ENCODE data around the gene PLXNC1.

The PLXNC1 gene

DNA sequence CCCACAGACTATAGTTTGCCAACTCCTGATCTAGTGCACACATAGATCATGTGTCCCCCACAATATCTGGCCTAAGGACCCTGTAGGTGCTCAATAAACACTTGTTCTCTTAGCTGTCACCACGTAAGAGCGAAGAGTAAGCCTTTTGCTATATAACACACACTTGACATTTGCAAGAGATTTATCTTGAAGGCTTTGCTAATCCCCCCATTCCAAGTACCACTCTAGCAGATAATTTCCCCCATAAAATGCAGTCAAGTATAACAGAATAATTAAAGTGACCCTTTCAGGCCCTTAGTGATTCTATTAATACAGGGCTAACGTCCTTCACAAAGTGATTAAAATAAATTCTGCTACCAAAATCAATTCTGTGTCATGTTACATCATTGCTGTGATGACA, 87.5 kb downstream of the PLXNC1 start:
- no peaks in the 10 kb centered on the region for H3K9me3 ChIP-seq (ENCODE audit: control extremely low read depth in 1 of 5, control insufficient read depth in 4 of 5, insufficient read depth in 2 of 5, low read depth in 1 of 5, low read length in 4 of 5)
- ChIA-PET CTCF (no interaction called here), POLR2A (no interaction called here)
- 100% methylated on average over 3 of the region's 3 CpGs for WGBS (ENCODE audit: insufficient coverage)
- H3K36me3 ChIP-seq (ENCODE audit: control insufficient read depth in 4 of 4, insufficient read depth in 4 of 4, low read length in 3 of 4), result peaks cover 0 to 27% (median 8%) of the 10 kb centered on the region in 4 experiments
- no peak overlapping the region for H3K27ac ChIP-seq (ENCODE audit: insufficient read depth in 1 of 2, low read depth in 1 of 2, low read length in 2 of 2, poor library complexity in 1 of 2, severe bottlenecking in 2 of 2)
- peaks cover 13 to 52% (median 27%) of the 10 kb centered on the region in 4 experiments for H3K4me1 ChIP-seq (ENCODE audit: control extremely low read depth in 1 of 4, control insufficient read depth in 4 of 4, insufficient read depth in 4 of 4, low read length in 3 of 4)
- DNase-seq, result no peak
- H3K4me3 ChIP-seq (ENCODE audit: control insufficient read depth in 1 of 7, extremely low read depth in 1 of 7, insufficient read depth in 4 of 7, low read depth in 2 of 7, low read length in 6 of 7), result no peak overlapping the region
- no peaks in the 10 kb centered on the region for H3K27me3 ChIP-seq (replicated peaks in 2 of 5; ENCODE audit: control insufficient read depth in 4 of 5, insufficient read depth in 5 of 5, low read length in 4 of 5)

DNA sequence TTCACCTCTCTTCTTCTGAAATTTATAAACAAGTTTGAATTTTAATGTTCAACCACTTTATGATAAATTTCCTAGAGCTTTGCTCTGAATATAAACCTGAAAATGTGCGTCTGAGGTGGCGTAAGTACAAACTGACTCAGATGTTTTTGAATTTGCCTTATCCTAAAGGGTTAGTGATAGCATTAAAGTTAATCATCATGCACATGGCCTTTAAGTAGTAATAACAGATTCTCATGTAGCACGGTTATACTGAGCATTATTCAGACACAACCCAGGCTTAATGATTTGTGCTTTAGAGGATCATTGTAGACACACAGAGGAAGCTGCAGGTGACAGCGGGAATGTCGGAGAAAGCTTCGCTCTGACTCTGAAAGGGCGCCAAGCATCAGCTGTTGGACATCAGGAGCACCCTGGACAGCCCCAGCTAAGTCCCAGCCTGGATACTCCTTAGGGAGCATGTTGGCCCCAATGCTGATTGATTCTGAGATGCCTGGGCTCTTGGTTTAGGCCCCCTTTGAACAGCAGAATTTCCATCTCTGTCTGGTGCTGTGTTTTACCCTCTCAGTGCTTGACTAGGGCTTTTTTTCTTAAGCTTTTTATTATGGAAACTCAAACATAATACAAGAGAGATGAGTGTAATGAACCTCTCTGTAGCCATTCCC, 91.1 kb downstream of the PLXNC1 start:
- DNase-seq, result no peak
- peak overlapping the region in 1 of 7 experiments; percentile 12 for H3K4me3 ChIP-seq (ENCODE audit: control insufficient read depth in 1 of 7, extremely low read depth in 1 of 7, insufficient read depth in 4 of 7, low read depth in 2 of 7, low read length in 6 of 7)
- ChIA-PET CTCF (interaction anchor here (1.0 to 1.5 kb wide), 4 partner anchors 16 to 90 kb away, joined by 3 to 5 read pairs (median 4); no protein-coding TSS in a partner anchor), POLR2A (no interaction called here)
- H3K36me3 ChIP-seq (ENCODE audit: control insufficient read depth in 4 of 4, insufficient read depth in 4 of 4, low read length in 3 of 4), result peaks cover 0 to 19% (median 8%) of the 10 kb centered on the region in 4 experiments
- H3K27ac ChIP-seq (ENCODE audit: insufficient read depth in 1 of 2, low read depth in 1 of 2, low read length in 2 of 2, poor library complexity in 1 of 2, severe bottlenecking in 2 of 2), result no peak overlapping the region
- H3K4me1 ChIP-seq (ENCODE audit: control extremely low read depth in 1 of 4, control insufficient read depth in 4 of 4, insufficient read depth in 4 of 4, low read length in 3 of 4), result peaks cover 15 to 62% (median 27%) of the 10 kb centered on the region in 4 experiments
- no peaks in the 10 kb centered on the region for H3K9me3 ChIP-seq (ENCODE audit: control extremely low read depth in 1 of 5, control insufficient read depth in 4 of 5, insufficient read depth in 2 of 5, low read depth in 1 of 5, low read length in 4 of 5)
- no peaks in the 10 kb centered on the region for H3K27me3 ChIP-seq (replicated peaks in 2 of 5; ENCODE audit: control insufficient read depth in 4 of 5, insufficient read depth in 5 of 5, low read length in 4 of 5)
- WGBS (ENCODE audit: insufficient coverage), result 98% methylated on average over 6 of the region's 7 CpGs

DNA sequence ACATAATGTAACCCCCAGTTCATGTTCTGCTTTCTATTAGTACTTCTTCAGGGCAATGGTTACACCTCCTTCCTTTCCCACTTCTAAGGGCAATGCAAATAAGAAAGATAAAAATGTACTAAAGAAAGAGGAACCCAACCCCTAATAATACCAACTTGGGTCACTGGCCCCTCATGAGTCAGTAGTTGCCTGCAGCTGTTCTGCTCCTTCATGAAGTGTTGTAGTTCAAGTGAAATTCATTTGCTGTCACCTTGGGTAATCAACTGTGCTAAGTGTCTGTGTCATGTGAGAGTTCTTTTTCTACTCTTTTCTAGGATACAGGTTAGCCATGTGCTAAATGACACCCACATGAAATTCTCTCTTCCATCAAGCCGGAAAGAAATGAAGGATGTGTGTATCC, 91.8 kb downstream of the PLXNC1 start:
- POLR2A ChIA-PET, result interaction anchor here (0.6 kb wide), 1 partner anchor 91 kb away, joined by 3 read pairs; no protein-coding TSS in a partner anchor
- Histone ChIP-seq H3K4me1 (ENCODE audit: control extremely low read depth in 1 of 4, control insufficient read depth in 4 of 4, insufficient read depth in 4 of 4, low read length in 3 of 4) (peaks cover 22 to 62% (median 31%) of the 10 kb centered on the region in 4 experiments), H3K9me3 (ENCODE audit: control extremely low read depth in 1 of 5, control insufficient read depth in 4 of 5, insufficient read depth in 2 of 5, low read depth in 1 of 5, low read length in 4 of 5) (no peaks in the 10 kb centered on the region), H3K27me3 (replicated peaks in 2 of 5; ENCODE audit: control insufficient read depth in 4 of 5, insufficient read depth in 5 of 5, low read length in 4 of 5) (no peaks in the 10 kb centered on the region), H3K4me3 (ENCODE audit: control insufficient read depth in 1 of 7, extremely low read depth in 1 of 7, insufficient read depth in 4 of 7, low read depth in 2 of 7, low read length in 6 of 7) (no peak overlapping the region), H3K36me3 (ENCODE audit: control insufficient read depth in 4 of 4, insufficient read depth in 4 of 4, low read length in 3 of 4) (peaks cover 0 to 19% (median 8%) of the 10 kb centered on the region in 4 experiments), H3K27ac (ENCODE audit: insufficient read depth in 1 of 2, low read depth in 1 of 2, low read length in 2 of 2, poor library complexity in 1 of 2, severe bottlenecking in 2 of 2) (no peak overlapping the region)
- DNase-seq, result peak; percentile 66 to 94 (median 92)
- WGBS (ENCODE audit: insufficient coverage), result no CpG with 5 or more reads among the region's 1 CpG
- CTCF ChIA-PET, result interaction anchor here (1.5 kb wide), 1 partner anchor 19 kb away, joined by 5 read pairs; no protein-coding TSS in a partner anchor

DNA sequence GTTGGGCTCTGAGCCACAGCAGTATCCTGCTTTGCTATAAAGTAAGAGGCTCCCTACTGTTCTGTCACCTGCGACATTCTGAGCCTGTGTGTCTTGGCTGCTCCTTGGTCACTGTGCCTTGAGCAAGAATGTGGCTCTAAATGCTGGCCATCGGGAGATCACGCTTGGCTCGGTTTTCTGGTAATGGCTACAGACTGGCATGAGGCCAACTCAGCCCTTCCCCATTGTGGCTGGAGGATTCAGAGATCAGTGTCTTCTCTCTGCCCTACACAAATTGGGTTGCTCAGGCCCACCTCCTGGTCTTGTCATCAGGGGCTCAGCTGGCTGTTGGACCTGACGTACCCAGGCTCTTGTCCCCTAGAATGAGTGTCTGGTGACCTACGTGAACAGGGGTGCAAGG, 94.5 kb downstream of the PLXNC1 start:
- ChIA-PET CTCF (interaction anchor here (0.7 to 2.3 kb wide), 7 partner anchors 13 to 99 kb away, joined by 3 to 10 read pairs (median 3); no protein-coding TSS in a partner anchor), POLR2A (interaction anchor here (0.6 kb wide), 1 partner anchor 1275 kb away, joined by 3 read pairs; no protein-coding TSS in a partner anchor)
- DNase-seq, result no peak
- no peak overlapping the region for H3K27ac ChIP-seq (ENCODE audit: insufficient read depth in 1 of 2, low read depth in 1 of 2, low read length in 2 of 2, poor library complexity in 1 of 2, severe bottlenecking in 2 of 2)
- H3K9me3 ChIP-seq (ENCODE audit: control extremely low read depth in 1 of 5, control insufficient read depth in 4 of 5, insufficient read depth in 2 of 5, low read depth in 1 of 5, low read length in 4 of 5), result no peaks in the 10 kb centered on the region
- H3K4me3 ChIP-seq (ENCODE audit: control insufficient read depth in 1 of 7, extremely low read depth in 1 of 7, insufficient read depth in 4 of 7, low read depth in 2 of 7, low read length in 6 of 7), result no peak overlapping the region
- H3K4me1 ChIP-seq (ENCODE audit: control extremely low read depth in 1 of 4, control insufficient read depth in 4 of 4, insufficient read depth in 4 of 4, low read length in 3 of 4), result peaks cover 29 to 85% (median 52%) of the 10 kb centered on the region in 4 experiments
- H3K36me3 ChIP-seq (ENCODE audit: control insufficient read depth in 4 of 4, insufficient read depth in 4 of 4, low read length in 3 of 4), result peaks cover 0 to 13% (median 5%) of the 10 kb centered on the region in 4 experiments
- 97% methylated on average over 6 of the region's 6 CpGs for WGBS (ENCODE audit: insufficient coverage)
- H3K27me3 ChIP-seq (replicated peaks in 2 of 5; ENCODE audit: control insufficient read depth in 4 of 5, insufficient read depth in 5 of 5, low read length in 4 of 5), result no peaks in the 10 kb centered on the region

DNA sequence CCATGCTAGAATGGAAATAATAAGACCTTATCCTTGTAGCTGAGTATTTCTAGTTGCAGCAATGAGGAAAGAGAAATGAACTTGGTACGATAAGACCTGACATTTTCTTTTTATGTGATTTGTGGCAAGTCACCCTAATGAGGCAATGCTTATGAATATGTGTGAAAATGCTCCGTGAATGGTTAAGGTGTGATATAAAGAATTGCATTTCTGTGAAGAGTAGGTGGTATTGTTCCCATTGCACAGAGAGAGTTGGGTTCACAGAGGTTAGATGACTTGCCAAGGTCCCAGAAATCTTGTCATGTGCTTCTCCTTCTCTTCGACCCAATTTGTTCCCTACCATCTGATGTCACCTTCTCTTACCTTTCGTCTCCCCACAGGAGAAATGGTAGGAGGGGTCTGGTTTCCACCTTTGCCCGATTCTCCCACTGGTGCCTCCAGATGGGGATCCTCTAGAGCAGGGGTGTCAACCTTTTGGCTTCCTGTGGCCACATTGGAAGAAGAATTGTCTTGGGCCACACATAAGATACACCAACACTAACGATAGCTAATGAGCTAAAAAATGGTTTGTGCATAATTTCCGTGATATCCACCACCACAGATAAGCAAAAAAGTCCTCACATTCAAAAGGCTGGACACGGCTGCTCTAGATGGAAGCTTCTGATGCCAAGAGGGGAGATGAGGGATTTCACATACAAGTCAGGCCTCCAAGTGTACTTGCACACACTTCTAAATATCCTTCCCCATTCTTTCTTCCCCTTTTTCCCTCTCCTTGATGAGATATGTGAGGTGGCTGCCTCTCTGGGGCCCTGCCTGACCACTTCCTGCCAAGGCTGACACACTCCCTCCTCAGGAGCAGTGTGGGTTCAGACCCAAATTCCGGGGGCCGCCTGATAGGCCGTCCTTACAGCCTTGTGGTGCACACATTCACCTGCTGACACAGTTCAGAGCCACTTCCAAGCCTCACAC, 96.1 kb downstream of the PLXNC1 start:
- CTCF ChIA-PET, result interaction anchor here (0.7 to 1.5 kb wide), 8 partner anchors 12 to 99 kb away, joined by 3 to 5 read pairs (median 3); no protein-coding TSS in a partner anchor
- Histone ChIP-seq H3K4me3 (ENCODE audit: control insufficient read depth in 1 of 7, extremely low read depth in 1 of 7, insufficient read depth in 4 of 7, low read depth in 2 of 7, low read length in 6 of 7) (peak overlapping the region in 1 of 7 experiments; percentile 3), H3K36me3 (ENCODE audit: control insufficient read depth in 4 of 4, insufficient read depth in 4 of 4, low read length in 3 of 4) (peaks cover 6 to 21% (median 14%) of the 10 kb centered on the region in 4 experiments), H3K9me3 (ENCODE audit: control extremely low read depth in 1 of 5, control insufficient read depth in 4 of 5, insufficient read depth in 2 of 5, low read depth in 1 of 5, low read length in 4 of 5) (no peaks in the 10 kb centered on the region), H3K4me1 (ENCODE audit: control extremely low read depth in 1 of 4, control insufficient read depth in 4 of 4, insufficient read depth in 4 of 4, low read length in 3 of 4) (peaks cover 26 to 76% (median 51%) of the 10 kb centered on the region in 4 experiments), H3K27ac (ENCODE audit: insufficient read depth in 1 of 2, low read depth in 1 of 2, low read length in 2 of 2, poor library complexity in 1 of 2, severe bottlenecking in 2 of 2) (peak overlapping the region; percentile 20 to 60), H3K27me3 (replicated peaks in 2 of 5; ENCODE audit: control insufficient read depth in 4 of 5, insufficient read depth in 5 of 5, low read length in 4 of 5) (no peaks in the 10 kb centered on the region)
- peak; percentile 88 to 96 (median 95) for DNase-seq
- POLR2A ChIA-PET, result interaction anchor here (0.5 to 1.0 kb wide), 3 partner anchors 22 to 64 kb away, joined by 3 to 4 read pairs (median 4); no protein-coding TSS in a partner anchor
- WGBS (ENCODE audit: insufficient coverage), result 20% methylated on average over 8 of the region's 11 CpGs

DNA sequence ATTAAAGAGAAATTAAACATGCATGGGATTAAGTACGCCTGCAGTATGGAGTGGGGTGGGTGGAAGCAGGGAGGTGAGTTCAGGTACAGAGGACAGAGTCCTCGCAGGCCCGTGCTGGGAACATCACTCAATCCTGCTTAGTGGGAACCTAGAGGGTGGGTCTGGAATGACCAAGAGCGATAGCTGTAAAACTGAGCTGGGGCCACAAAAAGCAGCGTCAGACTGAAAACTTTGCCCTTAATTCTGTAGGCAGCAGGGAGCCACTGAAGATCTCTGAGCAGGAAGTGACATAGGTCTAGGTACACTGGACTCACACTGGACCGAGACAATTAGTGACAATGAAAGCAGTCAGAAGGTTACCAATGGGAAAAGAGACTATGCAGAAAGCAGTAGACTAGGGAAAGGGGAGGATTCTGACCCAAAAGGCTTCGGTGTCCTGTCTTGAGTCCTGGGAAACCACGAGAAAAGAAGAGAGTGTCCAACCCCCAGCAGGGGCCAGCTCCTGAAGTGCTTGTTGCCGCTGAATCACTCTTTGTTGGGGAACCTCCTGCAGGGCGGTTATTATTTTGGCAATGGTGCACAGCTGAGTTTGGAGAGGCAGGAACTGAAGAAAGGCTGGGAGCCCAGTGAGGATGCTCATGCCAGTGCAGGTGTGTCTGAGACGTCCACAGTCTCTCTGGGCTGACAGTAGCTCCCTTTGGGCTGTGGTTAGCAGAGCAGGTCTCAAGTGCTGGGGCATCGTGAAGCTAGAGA, 97.4 kb downstream of the PLXNC1 start:
- H3K27ac ChIP-seq (ENCODE audit: insufficient read depth in 1 of 2, low read depth in 1 of 2, low read length in 2 of 2, poor library complexity in 1 of 2, severe bottlenecking in 2 of 2), result peak overlapping the region; percentile 20 to 60
- no peaks in the 10 kb centered on the region for H3K9me3 ChIP-seq (ENCODE audit: control extremely low read depth in 1 of 5, control insufficient read depth in 4 of 5, insufficient read depth in 2 of 5, low read depth in 1 of 5, low read length in 4 of 5)
- DNase-seq, result no peak
- peaks cover 6 to 27% (median 16%) of the 10 kb centered on the region in 4 experiments for H3K36me3 ChIP-seq (ENCODE audit: control insufficient read depth in 4 of 4, insufficient read depth in 4 of 4, low read length in 3 of 4)
- H3K27me3 ChIP-seq (replicated peaks in 2 of 5; ENCODE audit: control insufficient read depth in 4 of 5, insufficient read depth in 5 of 5, low read length in 4 of 5), result no peaks in the 10 kb centered on the region
- peak overlapping the region in 2 of 7 experiments; percentile 4 to 36 for H3K4me3 ChIP-seq (ENCODE audit: control insufficient read depth in 1 of 7, extremely low read depth in 1 of 7, insufficient read depth in 4 of 7, low read depth in 2 of 7, low read length in 6 of 7)
- 71% methylated on average over 12 of the region's 12 CpGs for WGBS (ENCODE audit: insufficient coverage)
- CTCF ChIA-PET, result interaction anchor here (0.7 to 3.0 kb wide), 7 partner anchors 9 to 388 kb away, joined by 3 to 13 read pairs (median 4); no protein-coding TSS in a partner anchor
- peaks cover 14 to 62% (median 38%) of the 10 kb centered on the region in 4 experiments for H3K4me1 ChIP-seq (ENCODE audit: control extremely low read depth in 1 of 4, control insufficient read depth in 4 of 4, insufficient read depth in 4 of 4, low read length in 3 of 4)
- POLR2A ChIA-PET, result interaction anchor here (0.5 to 0.7 kb wide), 3 partner anchors 65 to 672 kb away, joined by 3 to 4 read pairs (median 3); no protein-coding TSS in a partner anchor
